ENCODE results near the gene TNXB.
"Not testable (repeated sequence)": the region's sequence is repeated elsewhere in the genome, so short reads cannot be mapped to it uniquely, and the experiment has no call there.

The TNXB gene

GRCh38 chr6:32056254-32056653, 52.9 kb downstream of the TNXB start:
- DNase-seq (ENCODE audit: low read depth), result no peak
- TF ChIP-seq, protein P1, sequence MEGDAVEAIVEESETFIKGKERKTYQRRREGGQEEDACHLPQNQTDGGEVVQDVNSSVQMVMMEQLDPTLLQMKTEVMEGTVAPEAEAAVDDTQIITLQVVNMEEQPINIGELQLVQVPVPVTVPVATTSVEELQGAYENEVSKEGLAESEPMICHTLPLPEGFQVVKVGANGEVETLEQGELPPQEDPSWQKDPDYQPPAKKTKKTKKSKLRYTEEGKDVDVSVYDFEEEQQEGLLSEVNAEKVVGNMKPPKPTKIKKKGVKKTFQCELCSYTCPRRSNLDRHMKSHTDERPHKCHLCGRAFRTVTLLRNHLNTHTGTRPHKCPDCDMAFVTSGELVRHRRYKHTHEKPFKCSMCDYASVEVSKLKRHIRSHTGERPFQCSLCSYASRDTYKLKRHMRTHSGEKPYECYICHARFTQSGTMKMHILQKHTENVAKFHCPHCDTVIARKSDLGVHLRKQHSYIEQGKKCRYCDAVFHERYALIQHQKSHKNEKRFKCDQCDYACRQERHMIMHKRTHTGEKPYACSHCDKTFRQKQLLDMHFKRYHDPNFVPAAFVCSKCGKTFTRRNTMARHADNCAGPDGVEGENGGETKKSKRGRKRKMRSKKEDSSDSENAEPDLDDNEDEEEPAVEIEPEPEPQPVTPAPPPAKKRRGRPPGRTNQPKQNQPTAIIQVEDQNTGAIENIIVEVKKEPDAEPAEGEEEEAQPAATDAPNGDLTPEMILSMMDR (IDR thresholded peaks at IDR 0.05; ENCODE audit: low read depth, low read length, missing control alignments), result no peak
- no peak overlapping the region for H3K4me3 ChIP-seq (ENCODE audit: low read depth, low read length)

DNA sequence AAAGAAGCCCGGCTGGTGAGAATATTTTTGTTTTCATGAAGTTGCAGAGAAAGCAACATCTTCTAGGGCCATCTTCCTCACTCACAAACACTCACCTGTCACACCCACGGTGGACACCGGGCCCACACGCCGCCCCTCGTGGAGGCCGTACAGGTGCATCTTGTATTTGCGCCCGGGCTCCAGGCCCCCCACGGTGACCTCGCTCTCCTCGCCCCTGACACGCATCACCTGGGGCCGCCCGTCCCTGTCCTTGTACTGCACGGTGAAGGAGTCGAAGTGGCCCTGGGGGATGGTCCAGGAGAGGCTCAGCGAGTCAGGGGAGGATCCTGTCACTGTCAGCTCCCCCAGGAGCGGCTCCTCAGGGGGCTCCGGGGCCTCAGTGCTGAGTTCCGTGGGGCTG, 53.4 kb downstream of the TNXB start:
- H3K4me3 ChIP-seq (ENCODE audit: low read depth, low read length); DNase-seq (ENCODE audit: low read depth): not testable (repeated sequence)

GRCh38 chr6:32053314-32053713, 55.8 kb downstream of the TNXB start:
- not testable (repeated sequence) for DNase-seq (ENCODE audit: low read depth); H3K4me3 ChIP-seq (ENCODE audit: low read depth, low read length)

GRCh38 chr6:32052626-32053025, 56.5 kb downstream of the TNXB start:
- H3K4me3 ChIP-seq (ENCODE audit: low read depth, low read length); DNase-seq (ENCODE audit: low read depth): not testable (repeated sequence)

- no peak overlapping the region for H3K4me3 ChIP-seq (ENCODE audit: low read depth, low read length)
- no peak for DNase-seq (ENCODE audit: low read depth)
- TF ChIP-seq, protein P1 (IDR thresholded peaks at IDR 0.05; ENCODE audit: low read depth, low read length, missing control alignments), result no peak
These were observed 58.6 kb downstream of the TNXB start for GRCh38 chr6:32050562-32050961.

- not testable (repeated sequence) for H3K4me3 ChIP-seq (ENCODE audit: low read depth, low read length); DNase-seq (ENCODE audit: low read depth)
These were observed 59.4 kb downstream of the TNXB start for GRCh38 chr6:32049736-32050135.

- not testable (repeated sequence) for H3K4me3 ChIP-seq (ENCODE audit: low read depth, low read length); DNase-seq (ENCODE audit: low read depth)
These were observed 60.0 kb downstream of the TNXB start for GRCh38 chr6:32049149-32049548.

- TF ChIP-seq, protein P1 (IDR thresholded peaks at IDR 0.05; ENCODE audit: low read depth, low read length, missing control alignments), result peak; percentile 94
These were observed 61.0 kb downstream of the TNXB start for GRCh38 chr6:32047855-32048766.

GRCh38 chr6:32047539-32047854, 61.6 kb downstream of the TNXB start:
- TF ChIP-seq, protein P1 (IDR thresholded peaks at IDR 0.05; ENCODE audit: low read depth, low read length, missing control alignments), result no peak
- DNase-seq (ENCODE audit: low read depth), result no peak
- H3K4me3 ChIP-seq (ENCODE audit: low read depth, low read length), result no peak overlapping the region

More at GRCh38 chr6:32047855-32048766, 61.0 kb downstream of the TNXB start:
- H3K4me3 ChIP-seq (ENCODE audit: low read depth, low read length), result no peak overlapping the region
- no peak for DNase-seq (ENCODE audit: low read depth)

GRCh38 chr6:32047084-32047478, 62.1 kb downstream of the TNXB start:
- no peak for DNase-seq (ENCODE audit: low read depth)
- no peak overlapping the region for H3K4me3 ChIP-seq (ENCODE audit: low read depth, low read length)
- TF ChIP-seq, protein P1 (IDR thresholded peaks at IDR 0.05; ENCODE audit: low read depth, low read length, missing control alignments), result no peak

All from GM12864 (cell line).